ENCODE measurements around the gene ALDH3B1.

Gene ALDH3B1

DNA sequence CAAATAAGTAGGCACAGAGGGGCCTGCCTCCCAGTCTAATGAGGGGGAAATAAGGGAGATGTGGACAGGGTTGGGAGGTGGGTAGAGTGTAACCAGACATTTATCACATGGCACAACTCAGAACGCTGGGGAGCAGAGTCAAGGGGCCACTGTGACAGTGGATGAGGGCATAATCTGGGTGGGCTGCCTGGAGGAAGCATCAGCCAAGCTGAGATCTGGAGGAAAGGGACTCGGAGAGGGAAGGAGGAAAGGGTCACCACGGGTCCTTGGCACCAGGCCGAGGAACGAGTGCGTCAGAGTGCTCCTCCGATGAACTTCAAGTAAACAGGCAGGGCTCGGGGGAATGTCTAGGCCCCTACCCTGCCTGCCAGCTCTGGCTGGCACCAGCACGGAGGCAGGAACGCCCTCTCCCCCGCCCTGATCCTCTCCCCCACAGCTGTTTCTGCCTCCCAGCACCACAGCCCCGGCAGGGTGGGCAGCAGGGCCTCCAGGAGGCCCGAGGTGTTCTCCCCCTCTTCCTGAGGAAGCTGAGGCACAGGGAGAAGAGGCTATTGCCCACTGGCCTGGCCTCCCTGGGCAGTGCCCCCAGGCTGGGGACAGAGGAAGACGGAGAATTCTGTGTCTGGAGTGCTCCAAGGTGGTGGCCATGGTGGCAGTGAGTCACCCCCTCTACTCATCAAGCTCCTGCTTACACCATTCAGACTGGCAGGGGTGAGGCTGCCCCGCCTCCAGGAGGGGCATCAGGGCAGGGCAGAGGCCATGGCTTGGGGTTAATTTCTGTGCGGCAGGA lies 4.2 kb downstream of the ALDH3B1 start:
- no peak for DNase-seq

DNA sequence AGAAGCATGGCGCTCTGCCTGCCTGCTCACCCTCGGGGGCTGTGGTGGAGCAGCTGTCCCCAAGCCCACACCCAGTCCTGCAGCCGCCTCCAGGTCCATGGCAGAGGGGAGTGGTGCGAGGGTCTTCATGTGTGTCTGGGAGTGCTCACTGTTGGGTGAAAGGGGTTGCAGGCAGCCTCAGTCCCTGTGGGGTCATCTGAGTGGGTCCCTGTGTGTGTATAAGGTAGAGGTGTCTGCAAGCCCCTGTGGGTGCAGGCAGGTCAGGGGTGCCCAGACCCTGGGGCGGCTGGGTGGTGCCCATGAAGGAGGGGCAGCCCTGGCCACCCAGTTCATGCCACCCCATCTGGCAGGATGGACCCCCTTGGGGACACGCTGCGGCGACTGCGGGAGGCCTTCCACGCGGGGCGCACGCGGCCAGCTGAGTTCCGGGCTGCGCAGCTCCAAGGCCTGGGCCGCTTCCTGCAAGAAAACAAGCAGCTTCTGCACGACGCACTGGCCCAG lies 4.9 kb downstream of the ALDH3B1 start:
- no peak for DNase-seq

DNA sequence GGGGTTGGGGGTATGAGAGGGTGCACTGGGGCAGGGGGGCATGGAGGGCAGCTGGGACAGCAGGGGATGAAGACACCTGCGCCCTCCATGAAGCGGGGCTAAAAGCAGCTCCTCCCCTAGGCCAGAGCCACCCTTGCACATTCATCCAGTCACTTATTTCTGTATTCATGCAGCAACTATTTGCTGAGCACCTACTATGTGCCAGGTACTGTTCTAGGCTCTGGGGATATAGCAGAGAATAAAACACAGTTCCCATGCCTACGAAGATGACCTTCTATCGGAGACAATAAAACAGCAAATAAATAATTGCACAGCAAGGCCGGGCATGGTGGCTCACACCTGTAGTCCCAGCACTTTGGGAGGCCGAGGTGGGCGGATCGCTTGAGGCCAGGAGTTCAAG lies 5.3 kb downstream of the ALDH3B1 start:
- no peak for DNase-seq

DNA sequence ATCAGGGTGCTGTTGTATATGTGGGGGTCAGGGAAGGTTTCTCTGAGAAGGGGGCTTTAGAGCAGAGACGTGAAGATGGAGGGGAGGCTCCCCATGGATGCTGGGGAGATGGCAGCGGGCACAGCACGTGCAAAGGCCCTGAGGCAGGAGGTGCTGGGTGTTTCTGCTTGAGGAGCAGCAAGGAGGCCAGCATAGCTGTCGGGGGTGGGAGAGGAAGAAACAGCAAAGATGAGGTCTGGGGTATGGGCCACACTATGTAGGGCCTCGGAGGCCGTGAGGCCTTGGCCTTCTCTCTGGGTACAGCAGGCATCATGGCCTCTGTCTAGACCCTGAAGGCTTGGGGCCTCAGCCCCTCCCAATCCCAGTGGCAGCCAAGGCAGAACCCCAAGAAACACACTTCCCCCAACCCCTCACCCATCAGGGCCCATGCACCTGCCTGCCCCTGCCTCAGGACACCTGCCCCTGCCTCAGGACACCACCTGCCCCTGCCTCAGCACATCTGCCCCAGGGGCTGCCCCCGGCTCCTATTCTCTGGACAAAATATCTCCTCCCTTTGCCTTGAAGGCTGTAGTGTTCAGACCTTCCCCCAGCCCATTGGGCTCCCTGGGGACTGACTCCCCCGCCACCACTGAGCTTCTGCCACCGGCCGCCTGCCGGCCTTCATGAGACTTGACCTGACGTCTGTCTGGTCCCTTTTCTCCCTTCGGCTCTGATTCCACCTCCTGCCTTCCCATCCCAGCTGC lies 6.2 kb downstream of the ALDH3B1 start:
- no peak for DNase-seq

DNA sequence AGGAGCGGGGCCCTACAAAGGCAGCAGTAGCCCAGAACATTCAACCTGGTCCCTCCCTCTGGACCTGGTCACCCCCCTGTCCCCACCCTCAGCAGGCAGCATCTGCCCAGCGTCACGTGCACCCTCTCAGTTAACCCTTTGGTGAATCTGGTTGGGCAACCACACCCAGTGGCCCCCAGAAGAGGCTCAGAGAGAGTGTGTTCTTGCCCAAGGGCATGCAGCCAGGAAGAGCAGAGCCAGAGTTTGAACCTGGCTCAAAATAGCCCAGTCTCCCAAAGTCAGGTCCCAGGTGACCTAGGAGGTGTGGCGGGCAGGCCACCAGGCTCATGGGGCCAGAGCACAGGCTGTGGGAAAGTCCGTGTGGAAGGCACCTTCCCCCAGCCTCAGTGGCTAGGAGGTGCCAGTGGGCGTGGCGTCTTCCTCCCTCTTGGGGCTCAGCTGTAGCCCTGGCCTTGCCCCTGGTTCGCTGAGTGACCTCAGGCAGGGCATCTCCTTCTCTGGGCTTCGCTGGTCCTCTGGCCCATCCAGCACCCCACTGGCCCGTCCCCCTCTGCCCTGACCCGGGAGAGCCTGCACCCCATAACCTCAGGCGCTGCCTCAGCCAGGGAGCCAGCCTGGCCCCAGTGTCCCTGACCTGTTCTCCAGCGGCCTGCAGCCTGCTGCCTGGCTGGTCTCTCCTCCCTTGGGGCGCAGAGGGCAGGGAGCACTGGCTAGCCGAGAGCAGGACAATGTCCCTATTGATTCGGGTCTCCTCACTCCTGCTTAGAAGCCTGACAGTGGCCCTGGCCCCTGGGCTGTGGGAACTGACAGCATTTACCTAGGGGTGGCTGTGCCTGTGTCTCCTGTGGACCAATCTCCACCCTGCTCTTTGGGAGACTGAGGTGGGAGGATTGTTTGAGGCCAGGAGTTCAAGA lies 7.0 kb downstream of the ALDH3B1 start:
- DNase-seq, result no peak

DNA sequence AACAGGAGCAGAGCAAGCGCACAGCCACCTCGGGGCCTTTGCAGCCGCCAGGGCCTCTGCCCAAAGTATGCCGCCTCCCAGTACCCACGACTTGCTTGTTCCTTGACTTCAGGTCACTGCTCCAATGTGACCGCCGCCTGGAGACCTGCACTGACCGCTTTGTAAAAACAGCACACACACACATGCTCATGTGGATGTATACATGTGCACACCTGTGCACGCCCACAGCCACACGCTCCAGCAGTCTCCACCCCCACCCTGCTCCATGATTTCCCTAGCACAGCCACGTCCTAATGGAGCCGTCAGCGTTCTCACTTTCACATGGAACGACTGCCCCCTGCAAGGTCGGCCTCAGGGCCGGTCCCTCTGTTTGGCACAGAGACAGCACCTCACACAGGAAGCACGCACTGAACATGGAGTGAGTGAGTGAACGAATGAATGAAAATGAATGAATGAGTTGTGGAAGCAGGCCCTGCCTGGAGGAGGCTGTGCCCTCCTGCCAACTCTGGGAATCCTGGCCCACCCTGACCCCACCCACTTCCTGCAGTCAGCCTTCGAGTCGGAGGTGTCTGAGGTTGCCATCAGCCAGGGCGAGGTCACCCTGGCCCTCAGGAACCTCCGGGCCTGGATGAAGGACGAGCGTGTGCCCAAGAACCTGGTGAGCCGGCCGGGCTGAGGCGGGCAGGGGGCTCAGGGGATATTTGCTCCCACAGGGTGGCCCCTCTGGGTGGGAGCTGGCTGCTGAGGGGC lies 8.0 kb downstream of the ALDH3B1 start:
- no peak for DNase-seq

DNA sequence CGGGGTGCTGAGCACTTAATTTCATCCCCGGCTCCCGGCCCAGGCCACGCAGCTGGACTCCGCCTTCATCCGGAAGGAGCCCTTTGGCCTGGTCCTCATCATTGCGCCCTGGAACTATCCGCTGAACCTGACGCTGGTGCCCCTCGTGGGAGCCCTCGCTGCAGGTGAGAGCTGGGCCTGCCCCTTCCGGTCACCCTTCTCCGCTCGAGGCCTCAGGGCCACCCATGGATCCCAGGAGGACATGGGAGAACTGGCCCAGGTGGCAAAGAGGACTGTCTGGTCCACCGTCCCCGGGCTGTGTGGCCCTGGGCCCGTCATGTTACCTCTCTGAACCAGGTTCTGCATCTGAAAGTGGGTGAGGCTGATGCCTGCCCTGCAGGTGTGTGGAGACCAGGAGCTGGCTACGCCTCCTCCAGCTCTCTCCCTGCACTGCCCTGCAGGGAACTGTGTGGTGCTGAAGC lies 8.6 kb downstream of the ALDH3B1 start:
- DNase-seq, result no peak

DNA sequence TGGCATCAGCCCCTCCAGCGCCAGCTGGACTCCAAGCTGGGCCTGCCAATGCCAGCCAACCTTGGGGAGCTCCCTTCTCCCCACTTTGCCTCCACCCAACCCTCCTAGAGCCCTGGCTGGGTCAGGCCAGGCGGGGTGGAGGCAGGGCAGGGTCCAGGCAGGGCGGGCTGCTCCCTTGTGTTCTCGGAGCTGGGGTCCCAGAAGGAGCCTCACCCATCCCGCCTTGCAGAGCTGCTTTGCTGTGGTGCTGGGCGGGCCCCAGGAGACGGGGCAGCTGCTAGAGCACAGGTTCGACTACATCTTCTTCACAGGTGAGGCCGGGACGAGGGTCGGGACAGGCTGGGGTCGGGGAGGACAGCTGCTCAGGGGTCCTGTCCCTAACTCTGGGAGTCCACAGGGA lies 9.4 kb downstream of the ALDH3B1 start:
- DNase-seq, result no peak

DNA sequence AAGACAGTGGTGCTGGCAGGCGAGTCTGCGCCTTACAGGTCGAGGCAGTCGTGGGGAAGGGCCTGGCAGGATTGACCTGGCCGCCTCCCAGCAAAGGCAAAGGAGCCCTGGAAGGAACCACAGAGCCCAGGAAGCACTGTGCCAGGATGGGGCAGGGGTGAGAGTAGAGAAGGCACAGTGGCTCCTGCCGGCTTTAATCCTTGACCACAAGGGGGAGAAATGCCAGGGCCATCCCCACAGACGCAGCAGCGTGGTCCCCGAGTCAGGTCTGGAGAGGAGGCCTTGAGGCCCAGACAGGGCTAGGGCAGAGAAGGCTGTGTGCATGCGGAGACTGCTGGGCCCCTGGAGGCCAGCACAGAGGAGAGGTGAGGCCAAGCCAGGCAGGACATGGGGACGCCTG lies 10.4 kb downstream of the ALDH3B1 start:
- no peak for DNase-seq

DNA sequence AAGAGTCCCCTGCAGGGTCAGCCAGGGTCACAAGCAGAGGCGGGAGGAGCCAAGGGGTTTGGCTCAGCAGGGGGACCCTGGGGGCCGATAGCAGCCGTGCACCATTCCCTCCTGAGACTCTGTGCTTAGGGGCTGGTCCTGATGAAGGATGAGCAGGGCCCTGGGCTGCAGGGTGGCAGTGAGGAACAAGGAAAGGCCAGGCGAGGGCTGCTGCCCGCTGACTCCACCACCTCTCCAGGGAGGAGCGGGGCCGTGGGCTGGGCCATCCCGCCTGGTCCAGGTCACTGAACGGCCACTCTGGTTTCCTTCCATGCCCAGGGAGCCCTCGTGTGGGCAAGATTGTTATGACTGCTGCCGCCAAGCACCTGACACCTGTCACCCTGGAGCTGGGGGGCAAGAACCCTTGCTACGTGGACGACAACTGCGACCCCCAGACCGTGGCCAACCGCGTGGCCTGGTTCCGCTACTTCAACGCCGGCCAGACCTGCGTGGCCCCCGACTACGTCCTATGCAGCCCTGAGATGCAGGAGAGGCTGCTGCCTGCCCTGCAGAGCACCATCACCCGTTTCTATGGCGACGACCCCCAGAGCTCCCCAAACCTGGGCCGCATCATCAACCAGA lies 11.2 kb downstream of the ALDH3B1 start:
- DNase-seq, result no peak

DNA sequence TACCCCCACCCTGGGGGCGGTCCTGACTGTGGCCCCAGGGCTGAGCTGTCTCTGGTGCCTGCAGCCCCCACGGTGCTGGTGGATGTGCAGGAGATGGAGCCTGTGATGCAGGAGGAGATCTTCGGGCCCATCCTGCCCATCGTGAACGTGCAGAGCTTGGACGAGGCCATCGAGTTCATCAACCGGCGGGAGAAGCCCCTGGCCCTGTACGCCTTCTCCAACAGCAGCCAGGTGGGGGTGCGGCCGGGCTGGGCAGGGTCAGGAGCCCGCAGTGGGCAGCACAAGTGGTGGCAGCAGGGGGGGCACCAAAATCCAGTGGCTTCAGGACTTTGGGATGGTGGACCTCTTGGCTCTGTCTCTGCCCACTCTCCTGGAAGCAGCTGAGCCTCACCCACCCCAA lies 12.4 kb downstream of the ALDH3B1 start:
- DNase-seq, result no peak

DNA sequence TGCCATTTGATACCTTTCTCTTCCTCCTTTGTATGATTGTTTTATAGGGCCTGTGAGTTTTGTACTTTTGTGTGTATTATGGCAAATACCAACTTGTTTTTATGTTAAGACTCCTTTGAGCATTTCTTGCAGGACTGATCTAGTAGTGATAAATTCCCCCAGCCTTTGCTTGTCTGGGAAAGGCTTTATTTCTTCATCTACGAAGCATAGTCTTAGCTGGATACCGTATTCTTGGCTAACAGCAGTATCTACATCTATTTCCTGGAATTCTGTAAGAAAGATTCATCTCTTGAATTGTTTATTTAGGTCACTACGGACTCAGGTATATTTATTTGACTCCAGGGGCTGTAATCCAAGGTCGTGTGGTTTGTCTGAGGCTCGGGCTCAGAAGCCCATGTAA lies 14.4 kb downstream of the ALDH3B1 start:
- no peak for DNase-seq

DNA sequence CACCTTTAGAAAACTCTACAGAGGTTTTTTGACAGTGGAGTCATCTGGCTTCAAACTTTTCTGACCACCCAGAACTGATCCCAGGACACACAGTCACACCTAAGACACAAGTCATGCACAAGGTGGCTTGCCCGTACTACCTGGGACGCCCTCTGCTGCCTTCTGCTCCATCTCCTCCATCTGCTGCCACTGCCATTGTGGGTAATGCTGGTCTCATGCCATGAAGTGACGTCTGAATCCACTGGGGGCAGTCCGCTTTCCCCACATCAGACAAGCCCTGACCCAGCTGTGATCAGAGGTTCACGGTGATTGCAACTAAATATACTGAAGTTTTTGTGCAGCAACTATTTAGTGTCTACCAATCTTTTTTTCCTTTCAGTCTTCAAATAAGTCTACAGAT lies 14.9 kb downstream of the ALDH3B1 start:
- DNase-seq, result no peak

DNA sequence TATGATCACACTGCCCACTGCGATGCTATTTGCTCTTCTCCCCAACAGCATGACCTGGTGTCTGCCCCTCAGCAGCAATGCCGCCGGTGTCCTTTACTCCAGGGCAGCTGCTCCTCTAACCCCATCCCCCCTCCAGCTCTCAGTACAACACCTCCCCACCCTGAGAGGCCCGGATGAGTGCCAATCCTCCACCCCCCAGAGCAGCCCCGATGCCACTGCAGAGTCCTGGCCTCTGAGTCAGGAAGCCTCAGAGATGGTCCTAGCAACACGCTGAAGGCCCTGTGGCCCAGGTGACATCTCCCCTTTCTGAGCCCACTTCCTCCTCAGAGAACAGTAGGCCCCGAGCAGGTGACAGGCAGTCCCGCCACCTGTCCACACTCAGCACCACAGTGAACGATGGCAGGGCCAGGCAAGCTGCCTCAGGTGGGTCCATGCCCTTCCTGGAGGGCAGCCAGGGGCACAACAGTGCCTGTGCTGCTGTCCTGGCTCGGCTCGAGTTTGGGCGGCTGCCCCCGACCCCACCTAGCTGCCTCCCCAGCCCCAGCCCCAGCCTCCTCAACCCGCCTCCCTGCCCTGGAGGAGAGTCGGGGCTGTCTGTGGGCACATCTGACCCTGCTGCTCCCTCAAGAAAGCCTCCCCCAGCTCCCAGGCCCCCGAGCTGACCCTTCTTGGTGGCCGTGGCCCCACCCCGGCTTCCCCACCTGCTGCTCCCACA lies 16.4 kb downstream of the ALDH3B1 start:
- DNase-seq, result no peak

DNA sequence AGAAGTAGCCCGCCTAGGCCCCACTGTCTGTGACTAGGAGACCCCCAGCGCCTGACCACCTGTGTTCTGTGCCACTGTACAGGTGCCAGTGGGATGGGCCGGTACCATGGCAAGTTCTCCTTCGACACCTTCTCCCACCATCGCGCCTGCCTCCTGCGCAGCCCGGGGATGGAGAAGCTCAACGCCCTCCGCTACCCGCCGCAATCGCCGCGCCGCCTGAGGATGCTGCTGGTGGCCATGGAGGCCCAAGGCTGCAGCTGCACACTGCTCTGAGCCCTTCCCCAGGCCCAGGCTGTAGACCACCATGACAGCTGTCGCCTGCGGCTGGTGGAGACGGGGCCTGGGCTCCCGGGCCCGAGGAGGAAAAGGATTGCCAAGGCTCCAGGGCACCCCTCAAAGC lies 17.5 kb downstream of the ALDH3B1 start:
- no peak for DNase-seq

DNA sequence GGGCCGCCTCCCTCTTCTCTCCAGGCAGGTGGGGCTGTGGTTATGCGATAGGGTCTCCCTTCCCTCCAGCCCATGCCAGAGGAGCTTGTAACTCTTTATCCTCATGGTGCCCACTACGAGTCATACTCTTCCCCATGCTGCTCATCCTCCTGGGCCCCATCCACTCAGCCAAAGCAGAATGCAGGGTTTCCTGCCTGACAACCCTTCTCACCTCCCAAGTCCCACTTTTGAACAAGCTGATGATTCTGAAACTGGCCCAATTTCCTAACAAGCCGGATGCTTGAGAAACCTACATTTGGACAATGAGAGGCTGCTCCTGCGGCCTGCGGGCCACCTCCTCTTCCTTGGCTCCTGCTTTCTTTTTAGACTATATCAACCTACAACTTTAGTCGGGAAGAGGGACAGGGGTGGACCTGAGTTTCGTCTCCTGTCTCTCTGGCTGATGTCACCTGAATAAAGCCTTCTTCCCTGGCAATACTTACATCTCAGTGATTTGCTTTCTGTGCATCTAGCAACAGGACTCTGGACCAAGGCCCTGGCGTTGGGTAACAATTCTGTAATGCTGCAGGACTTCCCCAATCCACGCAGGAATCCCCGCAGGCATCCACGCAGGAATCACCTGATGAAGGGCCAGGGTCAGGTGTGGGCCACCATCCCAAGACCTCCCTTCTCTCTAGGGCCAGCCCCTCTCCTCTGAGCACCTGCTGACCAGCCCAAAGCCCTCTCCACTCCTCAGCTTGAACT lies 18.8 kb downstream of the ALDH3B1 start:
- no peak for DNase-seq

DNA sequence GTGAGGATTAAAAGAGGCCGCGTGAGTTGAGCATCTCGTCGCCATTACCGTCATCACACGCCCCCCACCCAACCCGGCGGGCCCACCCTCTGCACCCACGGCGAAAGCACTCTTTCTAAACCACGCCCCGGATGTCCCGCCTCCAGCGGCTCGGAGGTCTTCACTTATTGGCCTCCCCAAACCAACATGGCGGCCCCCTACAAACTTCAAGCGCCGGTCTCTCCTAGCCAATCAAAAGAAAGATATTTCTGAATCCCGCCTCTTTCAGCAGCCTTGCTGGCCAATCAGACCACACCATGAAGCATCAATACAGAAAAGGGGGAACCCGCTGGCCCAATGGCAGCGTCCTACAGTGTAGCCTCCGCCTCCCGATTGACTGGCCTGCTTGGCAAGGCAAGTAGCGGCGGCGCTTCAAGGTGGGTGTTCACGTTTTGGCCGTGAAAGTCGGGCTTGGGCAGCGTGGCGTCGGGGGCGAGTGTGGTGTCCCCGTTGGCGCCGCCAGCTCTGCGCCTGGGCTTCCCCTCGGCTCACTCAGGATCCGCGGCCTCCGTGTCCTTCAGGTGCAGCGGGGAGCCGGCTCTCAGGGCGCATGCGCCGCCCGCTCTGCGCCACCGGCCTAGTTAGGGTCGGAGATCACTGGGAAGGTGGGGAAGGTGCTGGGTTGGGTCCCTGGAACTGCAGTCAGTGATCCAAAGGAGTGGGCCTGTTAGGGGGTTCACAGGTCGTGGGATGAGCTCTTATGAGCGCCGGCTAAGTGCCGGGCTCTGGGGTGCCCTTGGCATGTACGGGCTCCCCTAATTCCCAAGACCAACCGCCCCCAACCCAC lies 20.4 kb downstream of the ALDH3B1 start, which contains the start of gene NDUFS8:
Gene NDUFS8 (plus strand): TSS at position 364 of the 826 bp plus-strand sequence. CDS start 1,471 bp downstream, outside the sequence.
- DNase-seq, result peak; percentile 93

DNA sequence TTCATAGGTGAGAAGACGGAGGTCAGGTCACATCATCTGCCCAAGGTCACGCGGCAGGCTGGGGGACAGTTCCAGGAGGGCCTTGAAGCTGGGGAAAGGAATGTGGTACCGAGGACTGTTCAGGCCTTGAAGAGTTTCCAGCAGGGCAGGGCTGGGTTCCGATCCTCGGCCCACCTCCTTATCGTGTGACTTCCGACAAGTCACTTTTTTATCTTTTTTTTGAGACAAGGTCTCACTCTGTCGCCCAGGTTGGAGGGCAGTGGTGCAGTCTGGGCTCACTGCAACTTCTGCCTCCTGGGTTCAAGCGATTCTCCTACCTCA lies 21.0 kb downstream of the ALDH3B1 start:
- DNase-seq, result no peak

DNA sequence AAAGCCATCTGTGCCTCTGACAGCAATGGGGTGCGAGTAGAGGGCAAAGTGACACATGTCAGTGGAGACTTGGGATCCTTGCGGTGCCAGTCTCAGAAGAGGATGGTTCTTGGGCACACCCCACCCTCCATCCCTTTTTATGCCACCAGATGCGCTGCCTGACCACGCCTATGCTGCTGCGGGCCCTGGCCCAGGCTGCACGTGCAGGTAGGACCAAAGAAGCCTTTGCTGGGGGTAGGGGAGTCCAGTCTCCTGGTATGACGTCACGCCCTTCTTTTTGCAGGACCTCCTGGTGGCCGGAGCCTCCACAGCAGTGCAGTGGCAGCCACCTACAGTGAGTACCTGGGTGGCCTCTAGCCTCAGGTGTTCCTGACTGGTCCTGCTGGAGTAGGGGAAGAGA lies 21.9 kb downstream of the ALDH3B1 start:
- no peak for DNase-seq

Data from activated CD4-positive, alpha-beta T cell treated with anti-CD3 and anti-CD28 coated beads, Interleukin-2, amount 50 U/mL, for 1 hour (primary cell).